ENCODE measurements around the gene ZNF474.

Gene ZNF474

GRCh38 chr5:122183098-122183787 lies 53.9 kb downstream of the ZNF474 start:
- DNase-seq, result no peak

GRCh38 chr5:122183788-122184170 lies 54.4 kb downstream of the ZNF474 start:
- DNase-seq, result no peak

- no peak for DNase-seq
Measured at GRCh38 chr5:122184676-122185255, 55.4 kb downstream of the ZNF474 start.

- no peak for DNase-seq
Measured at GRCh38 chr5:122187426-122187825, 58.1 kb downstream of the ZNF474 start.

- DNase-seq, result no peak
Measured at GRCh38 chr5:122190156-122190555, 60.8 kb downstream of the ZNF474 start.

GRCh38 chr5:122192497-122193496 lies 63.5 kb downstream of the ZNF474 start:
- DNase-seq, result no peak

GRCh38 chr5:122195802-122196394 lies 66.6 kb downstream of the ZNF474 start:
- DNase-seq, result no peak

- no peak for DNase-seq
Measured at GRCh38 chr5:122199146-122199545, 69.8 kb downstream of the ZNF474 start.

GRCh38 chr5:122200450-122200849 lies 71.1 kb downstream of the ZNF474 start:
- no peak for DNase-seq

GRCh38 chr5:122200865-122201264 lies 71.5 kb downstream of the ZNF474 start:
- no peak for DNase-seq

- no peak for DNase-seq
Measured at GRCh38 chr5:122201365-122201764, 72.0 kb downstream of the ZNF474 start.

- no peak for DNase-seq
Measured at GRCh38 chr5:122202952-122203351, 73.6 kb downstream of the ZNF474 start.
